Measurements from ENCODE around the gene PTPMT1.
A peak's percentile ranks its signal among the peaks of the same experiment; 100 is the strongest.
"Not testable (repeated sequence)": the region's sequence is repeated elsewhere in the genome, so short reads cannot be mapped to it uniquely, and the experiment has no call there.

The PTPMT1 gene

DNA sequence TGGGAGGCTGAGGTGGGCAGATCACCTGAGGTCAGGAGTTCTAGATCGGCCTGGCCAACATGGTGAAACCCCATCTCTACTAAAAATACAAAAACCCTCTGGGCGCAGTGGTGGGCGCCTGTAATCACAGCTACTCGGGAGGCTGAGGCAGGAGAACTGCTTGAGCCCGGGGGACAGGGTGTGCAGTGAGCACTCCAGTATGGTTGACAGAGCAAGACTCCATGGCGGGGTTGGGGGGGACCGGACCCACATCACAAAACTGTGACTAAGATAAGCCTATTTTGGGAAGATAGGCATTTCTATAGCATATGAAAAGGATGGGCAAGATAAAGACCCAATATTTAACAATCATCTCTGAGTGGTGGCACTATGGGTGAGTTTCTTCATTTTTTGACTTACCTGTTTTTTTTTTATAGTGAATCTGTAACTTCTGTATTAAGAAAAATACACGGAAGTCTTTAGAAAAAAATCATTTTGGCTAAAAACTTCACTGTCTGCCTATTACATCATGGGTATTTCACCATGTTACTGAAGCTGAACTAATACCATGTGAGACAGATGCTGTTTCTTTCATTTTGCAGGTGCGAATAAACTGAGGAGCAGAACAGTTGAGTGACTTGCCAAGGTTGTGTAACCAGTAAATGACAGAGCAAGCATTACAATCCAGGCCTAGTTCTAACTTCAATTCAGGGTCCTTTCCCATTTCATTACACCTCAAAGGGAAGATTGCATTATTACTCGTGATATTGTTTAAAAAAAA is 14.9 kb upstream of the PTPMT1 start:
- no peak for DNase-seq

- no peak for DNase-seq
Observed at GRCh38 chr11:47551086-47551485, 14.3 kb upstream of the PTPMT1 start.

DNA sequence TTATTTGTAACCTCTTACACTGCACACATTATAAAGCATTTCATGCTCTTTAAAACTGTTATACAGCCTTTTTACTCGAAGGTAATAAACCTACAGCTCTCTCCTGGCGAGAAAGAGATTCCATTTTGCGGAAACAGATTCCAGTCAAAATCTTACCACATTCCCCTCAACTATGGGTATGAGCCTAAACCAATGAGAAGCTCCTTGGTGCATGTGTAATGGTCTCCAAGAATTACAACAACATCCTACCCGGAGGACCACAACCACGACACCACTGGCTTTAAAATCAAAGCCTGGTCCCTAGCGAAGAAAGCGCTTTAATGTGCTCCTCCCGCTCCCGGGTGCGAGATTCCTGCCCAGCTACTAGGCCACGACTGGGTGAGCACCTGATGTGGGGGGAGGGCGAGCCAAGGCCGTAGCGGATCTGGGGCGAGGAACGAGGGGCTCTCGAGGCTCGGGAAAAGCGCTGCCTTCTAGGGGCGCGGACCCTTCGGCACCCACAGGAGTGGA is 13.3 kb upstream of the PTPMT1 start:
- DNase-seq, result no peak

GRCh38 chr11:47552566-47553405 is 12.6 kb upstream of the PTPMT1 start, which contains the start of gene CELF1:
TSS of gene CELF1 (minus strand) at chr11:47553132. CDS start at chr11:47499523, 53,609 bp downstream.
- peak; percentile 87 for DNase-seq

- DNase-seq, result no peak
Observed at GRCh38 chr11:47553406-47553743, 12.0 kb upstream of the PTPMT1 start.

DNA sequence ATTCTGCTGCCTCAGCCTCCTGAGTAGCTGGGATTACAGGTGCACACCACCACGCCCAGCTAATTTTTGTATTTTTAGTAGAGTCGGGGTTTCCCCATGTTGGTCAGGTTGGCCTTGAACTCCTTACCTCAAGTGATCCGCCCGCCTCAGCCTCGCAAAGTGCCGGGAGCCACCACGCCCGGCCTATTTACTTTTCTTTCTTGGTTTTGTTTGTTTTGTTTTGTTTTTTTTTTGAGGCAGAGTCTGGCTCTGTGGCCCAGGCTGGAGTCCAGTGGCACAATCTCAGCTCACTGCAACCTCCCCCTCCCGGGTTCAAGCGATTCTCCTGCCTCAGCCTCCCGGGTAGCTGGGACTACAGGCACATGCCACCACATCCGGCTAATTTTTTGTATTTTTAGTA is 8.4 kb upstream of the PTPMT1 start:
- not testable (repeated sequence) for DNase-seq

GRCh38 chr11:47558695-47559094 is 6.7 kb upstream of the PTPMT1 start:
- no peak for DNase-seq

- no peak for DNase-seq
Observed at GRCh38 chr11:47560426-47560825, 5.0 kb upstream of the PTPMT1 start.

GRCh38 chr11:47562393-47562792 is 3.0 kb upstream of the PTPMT1 start:
- not testable (repeated sequence) for DNase-seq

GRCh38 chr11:47564366-47564765 is 1.0 kb upstream of the PTPMT1 start:
- DNase-seq, result not testable (repeated sequence)

DNA sequence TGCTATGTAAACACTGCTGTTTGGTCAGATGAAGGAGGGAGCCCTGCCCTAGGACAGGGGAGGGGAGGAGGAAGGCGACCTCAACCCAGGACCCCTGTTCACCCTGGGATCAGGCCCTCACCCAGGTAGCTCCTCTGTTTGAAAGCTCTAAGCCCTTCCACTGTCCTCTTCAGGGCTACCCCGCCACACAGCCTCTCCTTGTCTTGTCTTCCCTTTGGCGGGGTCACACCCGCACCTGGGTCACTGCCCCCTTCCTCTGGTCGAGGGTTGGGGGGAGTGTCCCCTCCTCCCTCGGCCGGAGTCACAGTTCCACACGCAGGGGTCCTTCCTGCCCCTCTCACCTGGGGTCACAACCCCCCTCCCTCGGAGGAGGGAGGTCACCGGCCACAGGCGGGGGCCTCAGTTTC is 463 bp upstream of the PTPMT1 start:
- DNase-seq, result no peak

DNA sequence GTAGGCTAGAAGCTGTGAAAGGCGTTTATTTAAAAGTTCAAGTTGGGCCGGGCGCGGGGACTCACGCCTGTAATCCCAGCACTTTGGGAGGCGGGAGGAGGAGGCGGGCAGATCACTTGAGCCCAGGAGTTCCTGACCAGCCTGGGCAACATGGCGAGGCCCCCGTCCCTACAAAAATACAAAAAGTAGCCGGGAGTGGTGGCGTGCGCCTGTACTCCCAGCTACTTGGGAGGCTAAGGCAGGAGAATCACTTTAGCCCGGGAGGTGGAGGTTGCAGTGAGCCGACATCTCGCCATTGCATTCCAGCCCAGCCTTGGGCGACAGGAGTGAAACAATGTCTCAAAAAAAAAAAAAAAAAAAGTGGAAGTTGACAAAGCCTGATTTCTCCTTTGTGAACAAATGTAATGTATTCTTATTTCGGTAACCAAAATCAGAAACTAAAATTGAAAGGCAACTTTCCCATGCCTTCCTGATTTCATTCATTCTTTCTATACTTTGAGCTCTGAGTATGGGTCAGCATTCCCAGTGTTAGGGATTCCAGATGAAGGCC is 825 bp downstream of the PTPMT1 start:
- DNase-seq, result no peak

- DNase-seq, result no peak
Observed at GRCh38 chr11:47569646-47570045, 4.2 kb downstream of the PTPMT1 start.

GRCh38 chr11:47570651-47571356 is 5.4 kb downstream of the PTPMT1 start:
- no peak for DNase-seq

GRCh38 chr11:47571357-47571729 is 5.9 kb downstream of the PTPMT1 start:
- no peak for DNase-seq

- DNase-seq, result no peak
Observed at GRCh38 chr11:47571895-47572294, 6.5 kb downstream of the PTPMT1 start.

DNA sequence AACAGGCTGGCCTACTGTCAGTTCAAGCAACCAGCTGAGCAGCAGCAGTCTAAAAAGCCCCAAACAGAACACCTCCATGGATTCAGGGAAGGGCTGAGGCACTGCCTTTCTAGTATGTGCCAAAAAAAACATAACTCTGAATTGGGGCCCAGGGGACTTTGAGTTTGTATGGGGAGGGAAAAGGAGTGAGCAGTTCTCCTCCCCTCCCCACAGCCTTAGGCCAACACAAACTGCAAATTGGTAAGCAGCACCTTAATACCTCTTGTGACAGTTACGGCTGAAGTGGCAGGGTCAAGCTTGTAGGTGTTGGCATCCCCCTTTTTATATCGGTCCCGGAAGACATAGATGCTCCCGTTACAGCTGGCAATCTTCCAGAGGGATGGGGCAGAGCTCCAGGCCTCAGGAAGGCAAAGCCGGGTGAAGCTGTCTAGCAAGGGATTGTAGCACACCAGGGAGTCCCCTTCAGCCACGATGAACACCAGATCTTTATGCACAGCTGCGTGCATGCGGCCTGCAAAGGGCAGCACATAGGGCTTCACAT is 7.4 kb downstream of the PTPMT1 start:
- DNase-seq, result no peak

- DNase-seq, result no peak
Observed at GRCh38 chr11:47573321-47573720, 7.9 kb downstream of the PTPMT1 start.

DNA sequence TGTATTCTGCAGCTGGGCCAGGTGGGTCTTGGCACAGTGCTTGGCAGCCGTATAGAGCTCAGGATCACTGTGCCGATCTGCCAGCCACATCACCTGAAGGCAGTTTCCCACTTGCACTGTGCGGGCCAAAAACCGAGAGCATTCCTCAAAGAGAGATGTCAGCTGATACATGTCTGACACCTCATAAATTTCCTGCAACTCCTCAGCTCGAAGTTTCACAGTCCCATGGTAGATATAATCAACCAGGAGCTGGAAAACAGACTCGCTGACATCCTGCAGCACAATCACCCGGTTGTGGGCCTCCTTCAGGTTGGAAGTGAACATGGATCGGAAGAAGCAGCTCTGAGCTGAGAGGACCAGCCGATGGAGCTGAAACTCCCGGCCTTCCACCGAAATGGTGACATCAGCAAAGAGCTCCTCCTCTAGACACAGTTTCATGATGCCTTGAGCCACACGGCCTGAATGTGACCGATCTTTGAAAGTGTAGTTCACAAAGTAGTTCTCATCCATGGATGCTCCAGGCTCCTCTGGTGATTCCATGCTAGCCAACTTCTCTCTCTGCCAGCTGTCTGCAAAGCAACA is 12.2 kb downstream of the PTPMT1 start:
- no peak for DNase-seq

- DNase-seq, result peak; percentile 88
Observed at GRCh38 chr11:47578524-47579494, 13.4 kb downstream of the PTPMT1 start, which contains the start of the genes KBTBD4 and NDUFS3. TSS of gene KBTBD4 (minus strand) at chr11:47578970. CDS start at chr11:47578951, 19 bp downstream. TSS of gene NDUFS3 (plus strand) at chr11:47579074. CDS start at chr11:47579092, 18 bp downstream.

GRCh38 chr11:47583844-47584243 is 18.4 kb downstream of the PTPMT1 start:
- no peak for DNase-seq
